Measurements from ENCODE around the gene NPAS3.

DNA sequence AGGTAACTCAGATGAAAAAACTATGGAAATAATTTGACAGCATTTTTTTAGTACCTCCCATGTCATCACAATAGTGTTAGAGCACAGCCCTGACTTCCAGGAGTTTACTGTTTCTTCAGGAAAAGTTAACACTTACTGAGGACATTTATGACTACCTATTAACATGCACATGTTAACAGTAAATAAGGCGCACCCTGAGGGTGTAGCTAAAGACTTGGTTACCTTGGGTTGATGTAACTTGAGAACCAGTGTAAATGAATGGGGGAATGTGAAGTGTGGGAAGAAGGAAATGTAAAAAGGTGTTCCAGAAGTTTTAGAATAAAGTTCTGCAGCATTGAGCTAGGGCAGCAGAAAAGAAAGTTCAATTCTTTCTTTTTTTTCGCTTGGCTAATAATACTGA is 646.0 kb downstream of the NPAS3 start:
- TF ChIP-seq CTCF (conservative IDR thresholded peaks at IDR 0.05 in 1 of 2, IDR thresholded peaks at IDR 0.05 in 1 of 2; ENCODE audit: low read depth in 1 of 2, low read length in 2 of 2) (no peak), EZH2 (IDR thresholded peaks at IDR 0.05; ENCODE audit: low read length, missing control alignments) (no peak)
